ENCODE results near the gene DEK. TPM values are rescaled to one million over a fixed set of nuclear protein-coding genes. Genes with fewer than 3 reads are reported as not detected.

Gene DEK
- total RNA-seq, 2 experiments from 2014 or later = 52.7 to 56.7 TPM

DNA sequence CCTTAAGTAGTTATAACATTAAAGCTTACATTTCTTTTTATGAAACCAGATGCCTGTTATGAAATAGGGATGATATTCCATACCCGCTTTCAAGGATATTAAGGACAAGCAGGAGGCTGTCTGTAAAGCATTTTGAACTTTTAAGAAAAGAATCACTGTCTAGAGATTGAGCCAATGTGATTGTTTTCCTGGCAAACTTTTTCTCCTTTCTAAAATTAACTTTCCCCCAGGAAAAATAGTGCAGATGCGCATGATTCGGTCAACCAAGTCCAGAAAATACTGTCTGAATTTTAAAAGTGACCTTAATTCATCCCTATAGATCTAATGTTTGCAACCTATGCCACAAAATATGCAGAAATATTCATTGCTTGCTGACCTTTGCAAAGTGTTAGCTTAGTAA is 15.1 kb upstream of the DEK start:
- H3K27ac Mint-ChIP-seq = no peak overlapping the region
- H3K4me3 Mint-ChIP-seq = no peak overlapping the region
- H3K4me1 Mint-ChIP-seq (ENCODE audit: low read depth) = no peaks in the 10 kb centered on the region
- peaks cover 28 to 51% of the 10 kb centered on the region in 2 experiments for H3K27me3 ChIP-seq (ENCODE audit: control insufficient read depth in 1 of 2, insufficient read depth in 2 of 2, low read length in 2 of 2)
- DNase-seq (no peak), ATAC-seq (ENCODE audit: poor library complexity) (no peak)
- H3K27ac ChIP-seq (ENCODE audit: low read depth in 1 of 2, low read length in 2 of 2) = no peak overlapping the region
- peaks cover 71% of the 10 kb centered on the region for H3K27me3 Mint-ChIP-seq
- H3K9me3 Mint-ChIP-seq = no peaks in the 10 kb centered on the region
- intact Hi-C loops (cut with DNase I, micrococcal nuclease) = no loop called here
- peaks cover 0 to 3% of the 10 kb centered on the region in 2 experiments for H3K9me3 ChIP-seq (ENCODE audit: control insufficient read depth in 1 of 2, insufficient read depth in 1 of 2, low read length in 2 of 2)
- peaks cover 9% of the 10 kb centered on the region for H3K4me1 ChIP-seq (ENCODE audit: insufficient read depth, low read length)
- TF ChIP-seq, protein P1, sequence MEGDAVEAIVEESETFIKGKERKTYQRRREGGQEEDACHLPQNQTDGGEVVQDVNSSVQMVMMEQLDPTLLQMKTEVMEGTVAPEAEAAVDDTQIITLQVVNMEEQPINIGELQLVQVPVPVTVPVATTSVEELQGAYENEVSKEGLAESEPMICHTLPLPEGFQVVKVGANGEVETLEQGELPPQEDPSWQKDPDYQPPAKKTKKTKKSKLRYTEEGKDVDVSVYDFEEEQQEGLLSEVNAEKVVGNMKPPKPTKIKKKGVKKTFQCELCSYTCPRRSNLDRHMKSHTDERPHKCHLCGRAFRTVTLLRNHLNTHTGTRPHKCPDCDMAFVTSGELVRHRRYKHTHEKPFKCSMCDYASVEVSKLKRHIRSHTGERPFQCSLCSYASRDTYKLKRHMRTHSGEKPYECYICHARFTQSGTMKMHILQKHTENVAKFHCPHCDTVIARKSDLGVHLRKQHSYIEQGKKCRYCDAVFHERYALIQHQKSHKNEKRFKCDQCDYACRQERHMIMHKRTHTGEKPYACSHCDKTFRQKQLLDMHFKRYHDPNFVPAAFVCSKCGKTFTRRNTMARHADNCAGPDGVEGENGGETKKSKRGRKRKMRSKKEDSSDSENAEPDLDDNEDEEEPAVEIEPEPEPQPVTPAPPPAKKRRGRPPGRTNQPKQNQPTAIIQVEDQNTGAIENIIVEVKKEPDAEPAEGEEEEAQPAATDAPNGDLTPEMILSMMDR (IDR thresholded peaks at IDR 0.05) = no peak
- no peaks in the 10 kb centered on the region for H3K36me3 ChIP-seq (ENCODE audit: insufficient read depth, low read length)
- ChIA-PET CTCF (interaction anchor here (0.5 kb wide), 1 partner anchor 17 kb away, joined by 4 read pairs; no protein-coding TSS in a partner anchor), POLR2A (no interaction called here)
- no peak overlapping the region for H3K4me3 ChIP-seq (ENCODE audit: low read length)
- H3K36me3 Mint-ChIP-seq (ENCODE audit: low read depth) = no peaks in the 10 kb centered on the region

DNA sequence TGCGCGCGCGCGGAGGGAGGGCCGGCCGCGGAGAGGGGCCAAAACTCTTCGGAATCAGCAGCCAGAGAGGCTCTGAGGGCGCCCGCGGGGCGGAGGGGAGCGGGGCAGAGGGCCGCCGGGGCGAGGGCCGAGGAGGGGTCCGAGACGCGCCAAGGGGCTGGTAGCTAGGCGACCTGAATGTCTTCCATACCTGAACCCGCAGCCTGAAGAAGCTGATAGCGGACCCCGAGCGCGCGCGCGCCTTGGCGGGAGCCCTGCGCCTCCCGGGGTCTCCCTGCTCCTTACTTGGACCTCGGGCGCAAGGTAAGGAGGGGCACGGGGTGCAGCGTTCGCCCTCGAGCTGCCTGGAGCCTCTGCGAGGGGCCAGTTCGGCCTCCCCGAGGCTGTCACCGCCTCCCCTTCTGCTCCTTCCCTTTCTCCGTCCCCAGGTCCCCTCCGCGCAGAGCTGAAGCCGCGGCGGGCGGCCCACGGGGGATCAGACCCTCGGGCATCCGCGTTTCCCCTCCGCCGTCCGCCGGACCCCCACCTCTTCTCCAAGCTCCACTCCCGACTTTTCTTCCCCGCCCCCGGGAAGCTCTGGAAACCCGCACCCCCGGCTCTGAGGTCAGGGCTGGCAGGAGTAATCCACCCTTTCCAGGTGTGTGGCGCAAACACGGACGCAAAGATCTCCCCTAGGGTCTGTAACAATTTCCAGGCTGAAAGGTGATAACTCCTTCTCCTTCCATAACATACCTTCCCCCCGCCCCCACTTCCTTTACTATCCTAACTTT is 13.1 kb upstream of the DEK start:
- Mint-ChIP-seq H3K36me3 (ENCODE audit: low read depth) (no peaks in the 10 kb centered on the region), H3K9me3 (no peaks in the 10 kb centered on the region), H3K27me3 (peaks cover 77% of the 10 kb centered on the region), H3K4me1 (ENCODE audit: low read depth) (no peaks in the 10 kb centered on the region), H3K27ac (no peak overlapping the region), H3K4me3 (no peak overlapping the region)
- intact Hi-C loops (cut with DNase I, micrococcal nuclease) = no loop called here
- Histone ChIP-seq H3K9me3 (ENCODE audit: control insufficient read depth in 1 of 2, insufficient read depth in 1 of 2, low read length in 2 of 2) (peaks cover 0 to 3% of the 10 kb centered on the region in 2 experiments), H3K4me1 (ENCODE audit: insufficient read depth, low read length) (peaks cover 9% of the 10 kb centered on the region), H3K4me3 (ENCODE audit: low read length) (no peak overlapping the region), H3K27ac (ENCODE audit: low read depth in 1 of 2, low read length in 2 of 2) (no peak overlapping the region), H3K27me3 (ENCODE audit: control insufficient read depth in 1 of 2, insufficient read depth in 2 of 2, low read length in 2 of 2) (peaks cover 28 to 51% of the 10 kb centered on the region in 2 experiments), H3K36me3 (ENCODE audit: insufficient read depth, low read length) (no peaks in the 10 kb centered on the region)
- ATAC-seq (ENCODE audit: poor library complexity) = no peak
- TF ChIP-seq, protein P1 (IDR thresholded peaks at IDR 0.05) = no peak
- POLR2A ChIA-PET = no interaction called here
- no peak for DNase-seq
- CTCF ChIA-PET = no interaction called here

DNA sequence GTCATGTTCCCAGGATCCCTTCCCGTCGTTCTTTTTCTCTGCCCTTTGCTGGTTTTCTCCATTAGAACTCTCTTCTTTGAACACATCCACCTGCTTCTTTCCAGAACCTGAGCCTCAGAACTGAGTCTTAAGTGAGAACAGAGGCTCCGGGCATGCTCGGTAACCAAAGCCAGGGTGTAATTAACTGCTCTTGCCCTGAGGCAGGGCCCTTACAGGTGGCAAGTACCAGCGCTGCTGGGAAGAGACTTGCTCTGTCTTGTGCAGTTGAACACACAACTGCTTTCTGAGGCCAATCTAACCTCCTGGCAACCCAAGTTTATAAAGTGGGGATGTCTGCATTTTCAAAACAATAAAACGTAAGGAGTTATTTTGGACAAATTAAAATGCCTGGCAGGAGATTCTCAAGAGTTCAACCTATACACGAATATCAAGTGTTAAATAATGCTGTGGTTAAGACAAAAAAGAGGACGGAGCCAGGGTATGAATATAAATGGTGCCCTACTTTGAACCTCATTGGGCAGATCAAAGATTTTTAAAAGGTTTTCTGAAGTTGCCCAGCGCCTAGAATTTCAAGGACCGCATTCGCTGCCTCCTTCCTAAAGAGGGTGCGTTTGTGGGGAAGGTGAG is 12.4 kb upstream of the DEK start:
- ATAC-seq (ENCODE audit: poor library complexity) = no peak
- Histone ChIP-seq H3K4me1 (ENCODE audit: insufficient read depth, low read length) (peaks cover 9% of the 10 kb centered on the region), H3K36me3 (ENCODE audit: insufficient read depth, low read length) (no peaks in the 10 kb centered on the region), H3K27ac (ENCODE audit: low read depth in 1 of 2, low read length in 2 of 2) (no peak overlapping the region), H3K27me3 (ENCODE audit: control insufficient read depth in 1 of 2, insufficient read depth in 2 of 2, low read length in 2 of 2) (peaks cover 28 to 44% of the 10 kb centered on the region in 2 experiments), H3K4me3 (ENCODE audit: low read length) (no peak overlapping the region), H3K9me3 (ENCODE audit: control insufficient read depth in 1 of 2, insufficient read depth in 1 of 2, low read length in 2 of 2) (peaks cover 0 to 3% of the 10 kb centered on the region in 2 experiments)
- H3K4me3 Mint-ChIP-seq = no peak overlapping the region
- H3K27ac Mint-ChIP-seq = no peak overlapping the region
- H3K4me1 Mint-ChIP-seq (ENCODE audit: low read depth) = no peaks in the 10 kb centered on the region
- intact Hi-C loops (cut with DNase I, micrococcal nuclease) = no loop called here
- DNase-seq = no peak
- no peaks in the 10 kb centered on the region for H3K9me3 Mint-ChIP-seq
- no peaks in the 10 kb centered on the region for H3K36me3 Mint-ChIP-seq (ENCODE audit: low read depth)
- TF ChIP-seq, protein P1 (IDR thresholded peaks at IDR 0.05) = no peak
- H3K27me3 Mint-ChIP-seq = peaks cover 70% of the 10 kb centered on the region
- POLR2A ChIA-PET = no interaction called here
- CTCF ChIA-PET = no interaction called here

Data from CD4-positive, alpha-beta T cell (primary cell).